Stimulated activated CD4-positive, alpha-beta T cell treated with anti-CD3 and anti-CD28 coated beads, Interleukin-2, amount 100 ng/mL, for 4 hours (primary cell): ENCODE measurements around the gene CDR2L.

Experiments
- DNase-seq: peaks from one replicate; pipeline ENCODE4 v3.0.0-alpha.2; 2020; ENCODE audit warnings: low read depth

Gene CDR2L

GRCh38 chr17:74987418-74987908 is at the start of gene CDR2L:
TSS of gene CDR2L (plus strand) at chr17:74987632. CDS start at chr17:74988044, 412 bp downstream.
- peak; percentile 88 for DNase-seq

GRCh38 chr17:74938194-74938950 is 49.1 kb upstream of the CDR2L start:
- DNase-seq, result no peak

DNA sequence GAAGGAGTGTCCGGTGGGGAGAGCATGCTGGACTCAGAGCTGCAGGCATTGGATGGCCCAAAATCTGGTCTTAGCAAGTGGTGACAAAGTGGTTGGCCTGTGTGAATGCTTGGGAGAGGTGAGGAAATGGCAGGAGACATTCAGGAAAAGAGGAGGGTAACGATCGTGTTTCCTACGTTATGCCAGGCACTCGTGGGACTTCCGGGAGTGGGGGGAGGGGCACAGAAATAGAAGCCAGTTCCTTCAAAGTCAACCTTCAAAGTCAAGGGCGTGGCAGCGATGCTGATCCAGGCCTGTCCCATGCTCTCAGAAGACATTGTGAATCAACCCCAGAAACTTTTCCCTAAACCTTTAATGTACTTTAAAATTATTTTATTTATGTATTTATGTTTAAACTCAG is 47.9 kb upstream of the CDR2L start:
- DNase-seq, result no peak

DNA sequence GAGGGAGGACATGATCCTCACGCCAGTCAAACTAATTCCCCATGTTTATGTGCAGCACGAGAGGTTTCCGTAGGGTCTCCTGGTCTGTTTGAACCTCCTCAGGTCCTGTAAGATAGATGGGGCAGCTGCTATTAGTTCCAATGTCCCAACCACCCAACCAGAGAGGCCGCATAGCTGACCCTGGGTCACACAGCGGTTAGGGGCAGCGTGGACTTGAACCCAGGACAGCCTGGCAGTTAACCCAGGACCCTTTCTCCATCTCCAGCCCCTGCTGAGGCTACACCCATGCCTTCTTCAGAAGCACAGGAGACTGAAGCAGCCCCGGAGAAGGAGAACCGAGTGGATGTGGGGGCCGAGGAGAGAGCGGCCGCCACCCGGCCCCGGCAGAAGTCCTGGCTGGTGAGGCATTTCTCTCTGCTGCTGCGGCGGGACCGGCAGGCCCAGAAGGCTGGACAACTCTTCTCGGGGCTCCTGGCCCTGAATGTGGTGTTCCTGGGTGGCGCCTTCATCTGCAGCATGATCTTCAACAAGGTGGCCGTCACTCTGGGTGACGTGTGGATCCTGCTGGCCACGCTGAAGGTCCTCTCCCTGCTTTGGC is 46.2 kb upstream of the CDR2L start:
- no peak for DNase-seq

DNA sequence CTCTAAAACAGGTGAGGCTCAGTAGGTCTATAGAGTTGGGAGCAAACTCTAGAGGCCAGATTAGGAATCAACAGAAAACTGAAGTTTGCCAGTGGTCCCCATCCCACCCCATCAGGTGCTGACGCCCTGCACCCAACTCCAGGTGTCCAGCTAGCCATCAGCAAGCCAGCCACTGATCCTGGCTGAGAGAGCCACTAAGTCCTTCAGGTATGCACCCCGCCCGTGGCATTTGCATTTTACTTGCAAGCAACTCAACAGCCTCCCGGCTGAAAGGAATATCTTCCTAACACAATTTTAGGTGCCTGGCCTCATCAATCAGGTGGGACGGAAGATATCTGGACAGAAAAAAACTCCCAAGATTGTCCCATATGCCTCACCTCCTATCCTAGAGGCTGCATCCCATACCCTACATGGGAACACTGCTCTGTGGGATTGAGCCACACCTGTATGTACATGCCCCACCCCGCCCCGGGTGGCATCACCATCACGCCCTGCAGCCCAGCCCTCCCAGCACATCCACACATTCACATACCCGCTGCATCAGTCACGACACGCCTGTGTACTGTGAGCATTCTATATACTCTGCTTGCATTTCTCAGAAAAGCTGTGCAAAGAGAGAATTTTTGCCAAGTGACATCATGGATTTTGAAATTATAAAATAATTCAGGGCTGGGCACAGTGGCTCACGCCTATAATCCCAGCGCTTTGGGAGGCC is 43.5 kb upstream of the CDR2L start:
- DNase-seq, result no peak

GRCh38 chr17:74945543-74945942 is 41.9 kb upstream of the CDR2L start:
- no peak for DNase-seq

GRCh38 chr17:74946641-74947040 is 40.8 kb upstream of the CDR2L start:
- DNase-seq, result no peak

GRCh38 chr17:74947041-74947754 is 40.2 kb upstream of the CDR2L start:
- no peak for DNase-seq

DNA sequence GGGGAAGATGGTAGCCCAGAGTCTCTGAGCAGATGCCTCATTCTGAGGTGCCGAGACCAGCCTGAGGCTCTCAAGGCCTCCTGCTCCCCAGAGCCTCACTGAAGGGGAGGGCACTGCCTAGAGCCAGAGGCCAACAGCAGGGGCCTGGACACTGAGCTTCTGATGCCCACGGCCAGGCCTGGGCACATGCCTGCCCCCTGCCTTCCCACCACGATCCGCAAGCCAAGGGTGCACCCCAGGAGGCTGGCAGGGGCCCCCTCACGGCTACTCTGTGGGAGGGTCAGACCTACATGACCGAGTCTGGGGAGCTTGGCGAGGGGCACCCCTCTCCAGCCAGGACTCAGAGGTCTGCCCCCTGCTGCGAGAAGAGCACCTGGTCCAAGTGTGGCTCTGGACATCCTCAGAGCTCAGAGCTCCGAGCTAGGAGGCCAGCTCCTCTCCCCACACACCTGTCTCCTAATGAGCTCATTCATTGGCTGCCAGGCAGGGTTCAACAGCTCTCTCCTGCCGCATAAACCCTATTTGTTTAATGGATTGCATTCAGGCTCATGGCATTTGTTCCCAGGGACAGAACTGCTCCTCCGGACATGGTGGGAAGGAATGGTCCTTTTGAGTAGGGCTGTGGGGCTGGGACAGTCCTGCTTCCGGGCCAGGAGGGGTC is 37.8 kb upstream of the CDR2L start:
- DNase-seq, result no peak

- no peak for DNase-seq
These were observed 37.2 kb upstream of the CDR2L start for GRCh38 chr17:74950207-74950606.

GRCh38 chr17:74951065-74951464 is 36.4 kb upstream of the CDR2L start:
- no peak for DNase-seq

- DNase-seq, result no peak
These were observed 35.6 kb upstream of the CDR2L start for GRCh38 chr17:74951680-74952421.

GRCh38 chr17:74952431-74953133 is 34.9 kb upstream of the CDR2L start:
- DNase-seq, result no peak

- no peak for DNase-seq
These were observed 34.2 kb upstream of the CDR2L start for GRCh38 chr17:74953134-74953687.

GRCh38 chr17:74954115-74954514 is 33.3 kb upstream of the CDR2L start:
- DNase-seq, result no peak

DNA sequence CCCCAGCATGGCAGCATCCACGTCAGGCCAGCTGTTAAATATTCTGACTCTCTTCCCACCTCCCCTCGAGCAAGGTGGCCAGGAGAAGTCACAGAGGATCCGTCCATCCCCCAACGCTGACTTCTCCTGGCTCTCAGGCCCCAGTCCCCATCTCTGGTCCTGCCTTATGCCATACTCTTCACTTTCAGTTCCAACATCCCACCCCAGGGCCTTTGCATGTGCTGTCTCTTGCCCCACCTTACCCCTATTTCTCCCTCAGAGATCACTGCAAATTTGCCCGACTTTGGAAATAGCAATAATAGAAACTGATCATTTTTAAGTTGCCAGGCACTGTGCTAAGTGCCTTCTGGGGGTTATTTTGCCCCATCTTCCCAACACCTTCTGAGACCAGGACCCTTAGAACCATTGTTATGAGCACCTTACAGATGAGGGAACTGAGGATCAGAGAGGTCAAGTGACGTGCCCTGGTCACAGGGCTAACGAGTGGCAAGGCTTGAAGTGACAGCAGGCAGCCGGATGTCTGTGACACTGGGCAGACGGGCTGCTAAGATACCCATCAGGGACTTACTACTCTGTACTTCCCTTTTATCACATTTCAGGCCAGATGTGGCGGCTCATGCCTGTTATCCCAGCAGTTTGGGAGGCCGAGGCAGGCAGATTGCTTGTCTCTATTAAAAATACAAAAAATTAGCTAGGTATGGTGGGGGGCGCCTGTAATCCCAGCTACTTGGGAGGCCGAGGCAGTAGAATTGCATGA is 32.6 kb upstream of the CDR2L start:
- DNase-seq, result no peak

- DNase-seq, result no peak
These were observed 31.3 kb upstream of the CDR2L start for GRCh38 chr17:74956093-74956492.

GRCh38 chr17:74957935-74958740 is 29.3 kb upstream of the CDR2L start:
- peak; percentile 63 for DNase-seq
